Sigmoid colon (tissue), 7 donors: ENCODE data around the gene FSD1L. TPM values are rescaled to one million over a fixed set of nuclear protein-coding genes. Genes with fewer than 3 reads are reported as not detected.

Experiments
- DNase-seq: peaks from one replicate; pipeline ENCODE4 v3.0.0-alpha.2; 2019
- H3K27ac ChIP-seq, 4 donors: fragments of 200-600 bp; sonication (generic); one replicate each; pipeline ENCODE4 v1.5.1; 2016 to 2019; ENCODE audit warnings: mild to moderate bottlenecking in 1 of 4
- H3K27me3 ChIP-seq, 3 donors: fragments of 200-600 bp; sonication (generic); one replicate each; pipeline ENCODE4 v1.5.1; 2019; ENCODE audit warnings: mild to moderate bottlenecking in 1 of 3
- H3K36me3 ChIP-seq, 4 donors: fragments of 200-600 bp; sonication (generic); one replicate each; pipeline ENCODE4 v1.5.1; 2016 to 2019
- H3K4me1 ChIP-seq, 4 donors: fragments of 200-600 bp; sonication (generic); one replicate each; pipeline ENCODE4 v1.5.1; 2017 to 2019
- H3K4me3 ChIP-seq, 4 donors: fragments of 200-600 bp; sonication (generic); one replicate each; pipeline ENCODE4 v1.5.1; 2017 to 2019; ENCODE audit warnings: mild to moderate bottlenecking in 2 of 4, moderate library complexity in 1 of 4
- H3K9me3 ChIP-seq, 4 donors: fragments of 200-600 bp in 3 of 4; sonication (generic) in 3 of 4; one replicate each; pipeline versions ENCODE4 v1.5.1 to v1.6.1; 2013 to 2019
- EP300 ChIP-seq, 4 donors: sonication (generic); formaldehyde crosslinking; IDR thresholded peaks; one replicate each; pipeline ENCODE4 v1.6.1; 2017; ENCODE audit warnings: antibody characterized with exemption in 4 of 4
- POLR2A ChIP-seq, 2 donors: fragments of 450-650 bp; IDR thresholded peaks; one replicate each; pipeline ENCODE4 v1.6.1; 2016; ENCODE audit warnings: antibody characterized with exemption in 2 of 2, mild to moderate bottlenecking in 2 of 2, moderate library complexity in 2 of 2
- POLR2AphosphoS5 ChIP-seq, 4 donors: sonication (generic); formaldehyde crosslinking; IDR thresholded peaks; one replicate each; pipeline ENCODE4 v1.6.1; 2017; ENCODE audit warnings: antibody characterized with exemption in 4 of 4
- WGBS, 2 donors: extraction: QIAGEN DNeasy Blood & Tissue Kit; methylation state at CpG; one replicate each; pipeline ENCODE4 v1.1.7; 2013; 5-methylcytosine and 5-hydroxymethylcytosine counted together
- intact Hi-C: fragments of 100-400 bp; cut with DNase I; formaldehyde crosslinking; loops from one replicate; pipeline ENCODE4 v1.15.1; 2023
- polyA plus RNA-seq, 3 donors: library from polyadenylated mRNA; stranded (reverse); fragments of 200-250 nt; gene quantifications; one replicate each; pipeline ENCODE4 v1.2.3, GENCODE V29; 2013
- total RNA-seq, 4 donors: library from RNA; depleted of rRNA; stranded (reverse); fragments of >200 nt; gene quantifications; one replicate each; pipeline ENCODE4 v1.1.0, GENCODE V29; 2016
- TF ChIP-seq, protein P1 (sequence below), 4 experiments: fragments of 450-650 bp in 3 of 4; fragments of 200-600 bp in 1 of 4; IDR thresholded peaks; one replicate each; pipeline ENCODE4 v1.5.1; 2016 to 2019; ENCODE audit warnings: antibody characterized with exemption in 4 of 4, mild to moderate bottlenecking in 3 of 4, moderate library complexity in 2 of 4
- donor health status: healthy with polysubstance abuse.
- donor health status: Bipolar disorder and iron deficiency.
- donor health status: healthy.

The FSD1L gene
- total and polyA plus RNA-seq, 7 donors: 1.2 to 6.4 (median 3.9) TPM

DNA sequence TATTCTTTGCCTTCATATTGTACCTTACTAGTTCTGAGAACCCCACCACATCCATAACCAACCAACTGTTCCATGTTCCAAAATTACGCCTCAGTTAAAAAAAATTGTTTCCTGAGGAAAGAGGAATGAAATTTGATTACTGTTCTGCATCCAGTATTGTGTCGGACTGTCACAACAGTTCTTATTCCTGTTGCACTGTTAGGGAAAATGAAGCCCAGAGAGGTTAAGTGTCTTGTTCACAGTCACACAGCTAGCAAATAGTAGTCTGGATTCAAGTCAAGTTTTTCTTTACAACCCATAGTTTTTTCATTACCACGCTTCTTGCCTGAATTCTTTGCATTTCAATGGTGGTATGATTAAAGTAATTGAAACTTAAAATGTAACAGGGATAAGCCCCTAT lies 4.4 kb downstream of the FSD1L start:
- peaks cover 0 to 23% (median 16%) of the 10 kb centered on the region in 4 donors for H3K4me1 ChIP-seq
- WGBS, 2 donors: 91 to 92% methylated on average over 3 of the region's 3 CpGs
- no peak overlapping the region for H3K27ac ChIP-seq
- TF ChIP-seq, protein P1, sequence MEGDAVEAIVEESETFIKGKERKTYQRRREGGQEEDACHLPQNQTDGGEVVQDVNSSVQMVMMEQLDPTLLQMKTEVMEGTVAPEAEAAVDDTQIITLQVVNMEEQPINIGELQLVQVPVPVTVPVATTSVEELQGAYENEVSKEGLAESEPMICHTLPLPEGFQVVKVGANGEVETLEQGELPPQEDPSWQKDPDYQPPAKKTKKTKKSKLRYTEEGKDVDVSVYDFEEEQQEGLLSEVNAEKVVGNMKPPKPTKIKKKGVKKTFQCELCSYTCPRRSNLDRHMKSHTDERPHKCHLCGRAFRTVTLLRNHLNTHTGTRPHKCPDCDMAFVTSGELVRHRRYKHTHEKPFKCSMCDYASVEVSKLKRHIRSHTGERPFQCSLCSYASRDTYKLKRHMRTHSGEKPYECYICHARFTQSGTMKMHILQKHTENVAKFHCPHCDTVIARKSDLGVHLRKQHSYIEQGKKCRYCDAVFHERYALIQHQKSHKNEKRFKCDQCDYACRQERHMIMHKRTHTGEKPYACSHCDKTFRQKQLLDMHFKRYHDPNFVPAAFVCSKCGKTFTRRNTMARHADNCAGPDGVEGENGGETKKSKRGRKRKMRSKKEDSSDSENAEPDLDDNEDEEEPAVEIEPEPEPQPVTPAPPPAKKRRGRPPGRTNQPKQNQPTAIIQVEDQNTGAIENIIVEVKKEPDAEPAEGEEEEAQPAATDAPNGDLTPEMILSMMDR (IDR thresholded peaks at IDR 0.05): no peak
- no peak for TF ChIP-seq POLR2AphosphoS5 (IDR thresholded peaks at IDR 0.05)
- TF ChIP-seq EP300 (IDR thresholded peaks at IDR 0.05): no peak
- no peak for TF ChIP-seq POLR2A (IDR thresholded peaks at IDR 0.05)
- no peak overlapping the region for H3K4me3 ChIP-seq
- no peaks in the 10 kb centered on the region for H3K36me3 ChIP-seq
- no peak for DNase-seq
- intact Hi-C loops: no loop called here
- H3K9me3 ChIP-seq: no peaks in the 10 kb centered on the region
- H3K27me3 ChIP-seq: no peaks in the 10 kb centered on the region

DNA sequence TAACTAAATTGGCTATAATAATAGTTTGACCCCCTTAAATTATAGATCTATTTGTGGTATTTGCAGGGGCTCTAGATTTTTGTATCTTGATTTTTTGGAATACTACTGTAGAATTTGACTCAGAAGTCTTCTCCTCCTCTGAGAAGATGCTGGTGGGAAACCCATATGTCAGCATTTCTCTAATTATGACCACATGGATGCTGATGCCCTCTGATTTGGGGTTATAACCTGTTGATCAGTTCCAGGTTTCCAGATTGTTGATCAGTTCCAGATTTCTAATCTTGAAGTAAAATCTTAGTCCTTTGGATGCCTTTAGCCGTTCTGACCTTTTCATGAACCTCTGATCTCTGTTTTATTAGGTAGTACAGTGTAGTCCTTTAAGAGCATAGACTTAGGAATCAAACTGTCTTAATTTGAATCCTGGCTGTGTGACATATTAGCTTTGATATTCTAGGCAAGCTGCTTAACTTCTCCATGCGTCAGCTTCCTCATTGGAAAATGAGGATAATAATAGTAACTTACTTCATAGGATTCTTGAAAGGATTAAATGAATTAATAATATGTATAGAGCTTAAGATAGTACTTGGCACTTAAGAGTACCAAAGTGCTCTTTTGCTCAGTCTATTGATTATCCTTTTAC lies 8.1 kb downstream of the FSD1L start:
- Histone ChIP-seq H3K4me3 (no peak overlapping the region), H3K36me3 (no peaks in the 10 kb centered on the region), H3K4me1 (peaks cover 0 to 18% (median 8%) of the 10 kb centered on the region in 4 donors), H3K9me3 (no peaks in the 10 kb centered on the region), H3K27ac (no peak overlapping the region), H3K27me3 (no peaks in the 10 kb centered on the region)
- no peak for DNase-seq
- intact Hi-C loops: no loop called here
- 84 to 85% methylated on average over 2 of the region's 2 CpGs for WGBS, 2 donors
- TF ChIP-seq POLR2AphosphoS5 (IDR thresholded peaks at IDR 0.05) (no peak), POLR2A (IDR thresholded peaks at IDR 0.05) (no peak), EP300 (IDR thresholded peaks at IDR 0.05) (no peak)
- TF ChIP-seq, protein P1 (IDR thresholded peaks at IDR 0.05): no peak

DNA sequence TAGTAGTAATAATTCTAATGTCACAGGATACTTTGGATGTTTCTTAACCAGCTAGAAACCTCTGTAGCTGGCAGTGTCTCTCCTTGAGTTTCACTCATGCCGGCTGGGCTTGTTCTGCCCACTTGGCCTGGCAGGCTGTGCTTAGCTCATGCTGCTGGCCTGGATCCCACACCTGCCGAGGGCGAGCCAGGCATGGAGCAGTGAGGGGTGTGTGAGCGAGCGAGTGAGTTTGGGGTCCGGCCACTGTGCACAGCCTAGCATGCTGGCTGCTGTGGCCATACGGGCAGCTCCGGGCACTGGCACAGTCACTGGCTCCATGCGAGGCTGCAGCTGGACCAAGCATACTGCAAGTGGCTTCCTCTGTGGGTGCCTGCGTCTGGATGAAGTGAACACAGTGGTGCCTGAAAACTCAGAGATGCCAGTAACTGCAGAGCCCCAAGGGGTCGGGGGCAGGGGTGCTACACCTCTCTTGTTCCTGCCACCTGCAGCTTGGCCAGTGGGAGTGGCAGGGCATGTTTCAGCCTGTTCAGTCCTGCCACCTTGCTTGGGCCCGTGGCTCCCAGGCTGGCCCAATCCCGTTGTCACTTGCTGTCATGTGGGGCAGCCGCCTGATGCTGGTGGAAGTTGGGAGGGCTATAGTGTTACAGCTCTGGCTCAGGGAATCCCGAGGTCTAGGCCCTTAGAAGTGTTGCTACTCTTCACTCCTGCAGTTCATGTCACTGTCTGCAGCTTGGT lies 9.9 kb downstream of the FSD1L start:
- H3K9me3 ChIP-seq: no peaks in the 10 kb centered on the region
- peak; percentile 65 for DNase-seq
- peaks cover 0 to 12% (median 5%) of the 10 kb centered on the region in 4 donors for H3K4me1 ChIP-seq
- WGBS, 2 donors: 94 to 97% methylated on average over 15 of the region's 15 CpGs
- intact Hi-C loops: no loop called here
- TF ChIP-seq POLR2AphosphoS5 (IDR thresholded peaks at IDR 0.05) (no peak), POLR2A (IDR thresholded peaks at IDR 0.05) (no peak), EP300 (IDR thresholded peaks at IDR 0.05) (no peak)
- TF ChIP-seq, protein P1 (IDR thresholded peaks at IDR 0.05): no peak
- no peaks in the 10 kb centered on the region for H3K27me3 ChIP-seq
- H3K27ac ChIP-seq: no peak overlapping the region
- H3K4me3 ChIP-seq: peak overlapping the region in 1 of 4 donors; percentile 2
- H3K36me3 ChIP-seq: no peaks in the 10 kb centered on the region

DNA sequence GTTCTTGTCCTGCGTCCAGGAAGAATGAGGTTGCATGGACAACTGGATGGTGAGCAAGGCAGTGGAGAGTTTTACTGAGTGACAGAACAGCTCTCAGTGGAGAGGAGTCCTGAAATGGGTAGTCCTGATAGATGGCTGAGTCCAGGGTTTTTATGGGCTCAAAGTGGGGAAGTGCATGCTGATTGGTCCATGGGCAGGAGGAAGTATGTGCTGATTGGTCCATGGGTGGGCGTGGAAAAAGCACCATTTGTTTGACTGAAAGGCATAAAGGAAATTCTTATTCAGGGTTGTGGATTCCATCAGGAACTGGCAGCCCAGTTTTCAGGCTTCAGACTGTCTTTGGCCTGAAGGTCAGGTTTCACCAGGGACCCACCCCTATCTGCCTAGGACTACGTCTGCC lies 10.6 kb downstream of the FSD1L start:
- DNase-seq: no peak
- H3K9me3 ChIP-seq: no peaks in the 10 kb centered on the region
- WGBS, 2 donors: 95 to 98% methylated on average over 3 of the region's 3 CpGs
- H3K4me3 ChIP-seq: no peak overlapping the region
- peaks cover 0 to 12% (median 5%) of the 10 kb centered on the region in 4 donors for H3K4me1 ChIP-seq
- no peak overlapping the region for H3K27ac ChIP-seq
- intact Hi-C loops: no loop called here
- no peaks in the 10 kb centered on the region for H3K36me3 ChIP-seq
- TF ChIP-seq EP300 (IDR thresholded peaks at IDR 0.05) (no peak), POLR2A (IDR thresholded peaks at IDR 0.05) (no peak), POLR2AphosphoS5 (IDR thresholded peaks at IDR 0.05) (no peak)
- TF ChIP-seq, protein P1 (IDR thresholded peaks at IDR 0.05): no peak
- H3K27me3 ChIP-seq: no peaks in the 10 kb centered on the region
